Right renal cortex interstitium (tissue), 3 donors: ENCODE data around the gene MAEL. TPM values are rescaled to one million over a fixed set of nuclear protein-coding genes. Genes with fewer than 3 reads are reported as not detected.

Experiments used
- DNase-seq, 3 donors: peaks; one replicate each; pipeline ENCODE4 v3.0.0-alpha.2; 2013; ENCODE audit warnings: low read depth in 3 of 3, low spot score in 2 of 3
- polyA plus RNA-seq, 3 donors: library from polyadenylated mRNA; unstranded; fragments of 120-200 nt; gene quantifications; one replicate each; pipeline ENCODE4 v1.2.1, GENCODE V29; 2013; ENCODE audit not compliant: insufficient read length in 3 of 3

The MAEL gene
- polyA plus RNA-seq, 3 donors, result 2.2 to 2.6 (median 2.5) TPM

GRCh38 chr1:167052389-167052788, 63.3 kb downstream of the MAEL start:
- DNase-seq, result no peak

GRCh38 chr1:167054531-167054930, 65.5 kb downstream of the MAEL start:
- DNase-seq, result no peak

GRCh38 chr1:167054946-167055630, 66.0 kb downstream of the MAEL start:
- no peak for DNase-seq

GRCh38 chr1:167056529-167057231, 67.6 kb downstream of the MAEL start:
- DNase-seq, result no peak

- DNase-seq, result no peak
These were observed 68.2 kb downstream of the MAEL start for GRCh38 chr1:167057241-167057688.

DNA sequence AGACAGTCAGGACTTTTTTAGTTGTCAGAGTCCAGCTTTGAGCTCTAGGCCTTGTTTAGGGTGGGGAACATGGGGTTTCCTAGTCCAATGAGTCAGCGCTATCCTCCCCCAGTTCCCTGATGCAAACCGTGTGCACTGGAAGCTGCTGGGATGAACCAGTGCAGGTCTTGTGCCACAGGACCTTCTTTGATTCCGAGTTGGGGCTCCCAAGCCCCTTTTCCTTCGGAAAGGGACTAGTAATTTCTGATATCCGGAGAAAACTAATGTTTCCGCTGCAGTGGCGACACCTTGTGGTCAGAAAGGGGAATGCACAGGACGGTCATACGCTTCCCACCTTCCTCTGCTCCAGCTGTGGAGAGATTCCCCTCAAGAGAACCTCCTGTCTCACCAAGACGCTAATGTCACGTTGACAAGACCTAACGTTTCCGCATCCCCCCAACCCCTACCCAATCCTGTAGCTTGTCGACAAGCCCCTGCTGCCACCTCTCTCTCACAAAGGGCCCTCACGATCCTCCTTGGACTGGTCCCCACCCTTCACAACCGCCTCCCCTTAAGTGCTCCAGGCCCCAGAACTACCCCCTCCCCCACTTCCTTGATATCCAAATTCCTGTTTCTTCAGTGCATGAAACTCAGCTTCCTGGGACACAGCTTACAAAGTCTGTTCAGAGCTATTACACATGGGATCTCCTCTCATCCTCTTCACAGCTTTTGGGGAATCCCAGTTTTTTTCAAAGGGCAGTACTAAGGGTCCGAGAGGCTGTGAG, 70.1 kb downstream of the MAEL start:
- DNase-seq, result no peak

- no peak for DNase-seq
These were observed 70.7 kb downstream of the MAEL start for GRCh38 chr1:167059809-167060107.

DNA sequence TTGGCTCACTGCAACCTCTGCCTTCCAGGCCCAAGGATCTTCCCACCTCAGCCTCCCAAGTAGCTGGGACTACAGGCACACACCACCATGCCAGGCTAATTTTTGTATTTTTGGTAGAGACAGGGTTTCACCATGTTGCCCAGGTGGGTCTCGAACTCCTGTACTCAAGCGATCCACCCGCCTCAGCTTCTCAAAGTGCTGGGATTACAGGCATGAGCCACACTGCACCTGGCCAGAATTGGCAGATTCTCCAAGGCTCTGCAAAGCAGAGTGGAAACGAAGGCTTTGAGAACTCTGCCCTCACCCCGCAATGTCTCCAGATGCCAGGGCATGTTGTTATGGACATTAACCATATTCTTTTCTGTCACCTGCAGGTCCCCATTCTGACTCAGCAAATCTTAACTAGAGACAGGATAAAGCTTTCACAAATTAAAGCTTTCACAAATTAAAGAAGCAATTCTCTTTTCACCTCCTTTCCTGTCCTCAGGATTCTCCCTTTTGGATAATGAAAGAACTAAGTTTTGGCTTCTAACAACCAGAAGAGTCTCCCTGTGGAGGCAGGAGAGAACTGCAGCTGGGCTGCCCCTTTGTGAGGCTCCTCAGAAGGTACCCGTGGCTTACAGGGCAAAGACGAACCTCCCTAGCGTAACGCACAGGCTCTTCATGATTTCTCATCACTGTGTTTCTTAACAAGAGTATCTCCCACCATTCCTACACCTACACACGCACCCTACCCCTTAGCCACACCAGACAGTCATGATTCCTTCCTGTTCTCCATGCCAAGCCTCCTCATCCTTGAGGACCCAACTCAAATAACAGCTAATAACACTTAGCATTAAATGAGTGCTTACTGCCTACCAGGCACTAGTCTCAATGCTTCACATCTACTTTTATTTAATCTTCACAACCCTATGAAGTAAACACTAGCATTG, 71.3 kb downstream of the MAEL start:
- no peak for DNase-seq

DNA sequence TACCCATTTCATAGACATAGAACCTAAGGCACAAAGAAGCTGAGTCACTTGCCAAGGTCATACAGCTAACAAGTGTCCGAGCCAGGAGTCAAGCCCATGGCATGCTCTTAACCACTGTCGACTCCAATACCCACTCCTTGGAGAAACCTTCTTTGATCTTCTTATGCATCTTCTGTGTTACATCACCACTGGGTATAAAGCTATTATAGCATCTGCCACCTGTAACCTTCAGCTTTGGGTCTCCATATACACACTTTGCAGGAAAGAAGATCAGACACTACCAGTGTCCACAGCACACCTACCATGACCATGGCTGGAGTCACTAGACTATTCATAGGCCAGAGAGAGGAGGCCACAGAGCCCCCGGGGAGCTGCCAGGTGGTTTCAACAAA, 72.0 kb downstream of the MAEL start:
- no peak for DNase-seq

- DNase-seq, result no peak
These were observed 75.5 kb downstream of the MAEL start for GRCh38 chr1:167064621-167065020.

GRCh38 chr1:167065471-167065870, 76.4 kb downstream of the MAEL start:
- no peak for DNase-seq

GRCh38 chr1:167066333-167067122, 77.4 kb downstream of the MAEL start:
- DNase-seq, result no peak

GRCh38 chr1:167067904-167068303, 78.8 kb downstream of the MAEL start:
- no peak for DNase-seq

DNA sequence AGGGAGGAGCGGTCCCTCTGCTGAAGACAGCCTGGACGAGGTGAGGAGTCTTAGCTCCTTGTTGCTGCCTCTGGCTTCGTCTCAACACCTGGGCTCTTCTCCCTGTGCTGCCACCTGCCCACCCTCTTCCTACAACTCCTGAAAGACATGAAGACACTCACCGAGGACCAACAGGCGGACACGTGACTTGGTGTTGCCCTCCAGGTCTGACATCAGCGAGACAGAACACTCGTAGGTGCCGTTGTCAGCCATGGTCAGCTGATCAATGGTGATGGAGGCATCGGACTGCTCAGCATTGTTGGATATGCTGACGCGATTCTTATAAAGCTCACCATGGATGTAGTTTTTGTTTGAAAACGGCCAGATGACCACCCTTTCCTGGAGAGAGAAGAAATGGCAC, 79.7 kb downstream of the MAEL start:
- DNase-seq, result no peak

- DNase-seq, result no peak
These were observed 82.2 kb downstream of the MAEL start for GRCh38 chr1:167071286-167071685.

Other genes with a start within 250 kb of the MAEL start
- gene POGK, start 149.8 kb upstream of the MAEL start, polyA plus RNA-seq, result 10 to 100 TPM; 41.2 to 44.2 (median 42.6) TPM
- gene TADA1, start 113.0 kb upstream of the MAEL start, polyA plus RNA-seq, result 10 to 100 TPM; 25.9 to 28.0 (median 27.5) TPM
- 10 to 100 TPM; 15.7 to 17.1 (median 17.0) TPM for gene ILDR2, start 13.7 kb upstream of the MAEL start, polyA plus RNA-seq
- 1 to 10 TPM; 1.1 to 1.8 (median 1.2) TPM for gene GPA33, start 101.1 kb downstream of the MAEL start, polyA plus RNA-seq
- under 1 TPM; 0.51 to 0.58 (median 0.53) TPM for gene STYXL2, start 104.8 kb downstream of the MAEL start, polyA plus RNA-seq
- 10 to 100 TPM; 13.7 to 15.3 (median 14.6) TPM for gene POU2F1, start 231.6 kb downstream of the MAEL start, polyA plus RNA-seq